Stimulated activated CD4-positive, alpha-beta T cell treated with anti-CD3 and anti-CD28 coated beads, Interleukin-15, amount 100 ng/mL, for 1 hour (primary cell): ENCODE data around the gene TMCC1.
"Not testable (repeated sequence)": the region's sequence is repeated elsewhere in the genome, so short reads cannot be mapped to it uniquely, and the experiment has no call there.

Experiments
- DNase-seq, 2 donors: peaks; one replicate each; pipeline ENCODE4 v3.0.0-alpha.2; 2020; ENCODE audit warnings: low read depth in 1 of 2, low spot score in 1 of 2

The TMCC1 gene

DNA sequence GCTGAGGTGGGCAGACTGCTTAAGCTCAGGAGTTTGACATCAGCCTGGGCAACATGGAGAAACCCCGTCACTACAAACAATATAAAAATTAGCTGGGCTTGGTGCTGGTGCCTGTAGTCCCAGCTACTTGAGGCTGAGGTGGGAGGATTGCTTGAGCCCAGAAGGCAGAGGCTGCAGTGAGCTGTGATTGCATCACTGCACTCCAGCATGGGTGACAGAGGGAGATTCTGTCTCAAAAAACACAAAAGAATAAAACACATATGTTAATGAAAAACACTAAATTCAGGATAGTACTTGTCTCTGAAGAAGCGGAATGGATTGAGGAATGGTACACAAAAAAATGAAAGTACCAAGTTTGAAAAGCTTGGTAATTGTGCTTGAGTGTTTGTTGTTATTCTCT, 159.1 kb downstream of the TMCC1 start:
- DNase-seq: no peak

- DNase-seq: no peak
Measured at GRCh38 chr3:129732200-129732876, 161.2 kb downstream of the TMCC1 start.

DNA sequence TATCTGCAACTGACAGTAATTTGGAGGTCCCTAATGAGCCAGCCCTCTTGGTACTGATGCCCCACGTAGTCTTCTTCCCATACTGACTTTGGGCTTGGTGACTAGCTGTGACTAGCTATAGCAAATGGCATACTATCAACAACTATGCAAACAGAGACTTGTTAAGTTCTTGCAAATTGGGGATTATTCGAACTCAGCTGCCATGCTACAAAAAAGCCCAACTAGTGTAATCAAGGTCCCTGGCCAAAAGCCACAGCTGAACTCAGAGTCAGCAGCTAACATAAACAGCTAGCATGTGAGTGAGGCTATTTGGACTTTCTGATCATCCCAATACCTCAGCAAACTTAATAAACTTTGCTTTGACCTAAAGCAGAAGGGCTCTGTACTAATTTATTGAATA, 165.8 kb downstream of the TMCC1 start:
- no peak for DNase-seq

DNA sequence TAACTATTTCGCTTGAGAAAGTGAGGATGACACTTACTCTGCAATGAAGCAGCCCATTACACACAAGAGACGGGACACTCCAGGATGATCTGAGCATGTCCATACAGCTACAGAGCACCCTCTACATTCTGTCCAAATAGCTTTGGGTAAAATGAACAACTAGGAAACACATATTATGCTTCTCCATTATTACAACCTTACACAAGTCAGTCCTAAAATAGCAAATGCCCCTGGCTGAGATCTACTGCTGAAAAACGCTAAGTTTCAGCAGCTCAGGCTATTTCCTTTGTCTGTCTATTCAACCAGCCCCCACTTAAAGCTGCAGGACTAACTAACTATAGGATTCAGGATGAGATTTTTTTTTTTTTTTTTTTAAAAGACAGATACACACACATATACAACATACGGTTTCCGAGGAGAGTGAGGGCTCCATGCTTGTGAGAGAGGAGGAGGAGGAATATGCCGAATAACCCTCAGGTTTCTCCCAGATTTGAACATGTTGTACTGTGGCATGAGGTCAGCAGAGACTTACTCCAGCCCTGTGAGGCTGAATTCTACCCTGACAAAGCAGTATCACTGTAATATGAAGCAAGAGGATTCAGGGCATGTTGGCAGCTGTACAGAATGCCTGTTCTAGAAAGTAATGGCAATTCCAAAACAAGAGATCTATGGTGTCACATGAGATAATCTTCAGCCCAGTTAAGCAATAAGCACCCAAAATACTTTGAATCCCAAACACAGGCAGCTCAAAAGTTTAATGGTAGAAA, 169.8 kb downstream of the TMCC1 start:
- DNase-seq: no peak

DNA sequence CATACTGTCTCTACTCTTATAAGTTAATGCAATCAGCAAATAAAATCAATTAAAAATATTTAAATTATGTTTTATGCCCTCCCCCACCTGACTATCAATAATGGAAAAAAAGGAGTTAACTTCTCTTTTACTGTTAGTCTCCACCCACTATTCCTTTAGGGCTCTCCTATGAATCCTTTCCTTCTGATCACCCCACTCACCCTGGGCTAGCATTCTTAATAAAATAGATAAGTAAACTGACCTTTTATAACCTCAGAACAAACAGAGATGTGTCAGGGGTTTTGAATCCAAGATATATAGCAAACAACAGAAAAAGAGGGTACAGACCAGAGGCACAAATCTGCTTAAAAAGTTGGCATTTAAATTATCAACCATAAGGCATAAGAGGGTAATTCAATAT, 171.0 kb downstream of the TMCC1 start:
- DNase-seq: no peak

GRCh38 chr3:129718201-129718600, 175.3 kb downstream of the TMCC1 start:
- no peak for DNase-seq

DNA sequence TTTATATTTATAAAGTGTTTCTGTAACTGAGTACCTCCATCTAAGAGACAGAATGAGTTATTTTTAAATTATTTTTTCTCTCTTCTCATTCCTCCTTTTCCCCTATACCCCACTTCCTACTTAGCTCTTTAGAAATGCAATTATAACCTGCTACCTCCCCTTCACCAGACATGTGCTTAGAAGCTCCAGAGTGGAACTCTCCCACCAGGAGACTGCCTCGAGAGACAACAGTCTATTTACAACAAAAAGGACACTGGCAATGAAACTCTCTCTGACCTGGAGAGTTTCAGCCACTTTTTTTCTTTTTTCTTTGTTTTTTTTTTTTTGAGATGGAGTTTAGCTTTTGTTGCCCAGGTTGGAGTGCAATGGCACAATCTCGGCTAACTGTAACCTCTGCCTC, 177.7 kb downstream of the TMCC1 start:
- no peak for DNase-seq

DNA sequence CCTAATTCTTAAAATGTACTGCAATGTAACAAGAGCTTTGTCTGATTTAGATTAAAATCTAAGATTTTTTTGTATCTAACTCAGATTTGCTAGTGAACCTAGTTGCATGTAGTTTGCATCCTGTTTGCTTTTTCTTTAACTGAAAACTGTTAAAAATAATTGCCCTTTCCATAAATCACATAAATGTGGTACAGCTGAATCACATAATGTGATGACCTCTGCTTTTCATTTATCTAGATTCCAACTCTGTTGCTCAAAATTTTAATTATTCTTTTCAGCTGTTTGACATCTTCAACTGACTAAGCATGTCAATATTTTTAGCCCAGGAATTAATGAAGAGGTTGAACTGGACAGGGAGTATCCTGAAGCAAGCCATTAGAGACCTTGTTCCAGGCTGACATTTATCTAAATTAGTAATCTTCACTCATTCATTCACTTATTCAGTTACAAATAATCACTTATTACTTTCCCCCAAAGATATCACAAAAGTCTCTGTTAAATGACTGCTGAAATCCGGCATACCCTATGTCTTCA, 185.1 kb downstream of the TMCC1 start:
- no peak for DNase-seq

DNA sequence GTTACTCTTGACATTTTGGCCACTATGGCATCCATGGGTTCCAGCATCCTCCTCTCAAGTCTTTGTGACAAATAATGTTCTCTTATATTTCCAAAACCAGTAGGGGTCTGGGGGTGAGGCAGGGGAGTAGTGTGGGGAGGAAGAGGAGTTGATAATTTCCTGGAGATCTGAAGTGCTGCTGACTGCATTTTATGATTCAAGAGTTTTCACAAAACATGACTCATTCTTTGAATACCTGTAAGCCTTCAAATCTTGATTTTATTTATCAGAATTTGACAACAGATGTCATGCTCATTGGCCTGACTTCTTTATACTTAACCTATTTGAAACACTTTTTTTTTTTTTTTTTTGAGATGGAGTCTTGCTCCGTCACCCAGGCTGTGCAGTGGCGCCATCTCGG, 188.2 kb downstream of the TMCC1 start:
- DNase-seq: no peak

GRCh38 chr3:129703913-129704312, 189.6 kb downstream of the TMCC1 start:
- no peak for DNase-seq

- DNase-seq: no peak
Measured at GRCh38 chr3:129702934-129703712, 190.4 kb downstream of the TMCC1 start.

DNA sequence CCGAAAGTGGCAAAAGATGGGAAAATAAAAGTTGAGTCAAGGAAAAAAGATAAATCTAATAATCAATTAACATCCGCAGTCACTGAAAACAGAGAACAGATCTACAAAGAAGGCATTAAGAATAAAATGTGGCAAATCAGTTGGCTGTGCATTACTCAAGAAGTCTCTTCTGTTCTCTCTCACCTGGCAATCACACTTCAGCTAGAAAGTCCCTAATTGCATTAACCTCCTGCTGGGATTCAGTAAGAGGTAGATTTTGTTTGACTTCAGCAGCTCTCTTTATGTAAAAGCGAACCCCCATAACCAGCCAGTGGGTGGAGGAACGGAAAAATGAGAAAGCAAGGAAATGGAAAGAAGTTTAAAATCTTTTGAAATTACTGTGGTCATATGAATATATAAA, 192.3 kb downstream of the TMCC1 start:
- no peak for DNase-seq

DNA sequence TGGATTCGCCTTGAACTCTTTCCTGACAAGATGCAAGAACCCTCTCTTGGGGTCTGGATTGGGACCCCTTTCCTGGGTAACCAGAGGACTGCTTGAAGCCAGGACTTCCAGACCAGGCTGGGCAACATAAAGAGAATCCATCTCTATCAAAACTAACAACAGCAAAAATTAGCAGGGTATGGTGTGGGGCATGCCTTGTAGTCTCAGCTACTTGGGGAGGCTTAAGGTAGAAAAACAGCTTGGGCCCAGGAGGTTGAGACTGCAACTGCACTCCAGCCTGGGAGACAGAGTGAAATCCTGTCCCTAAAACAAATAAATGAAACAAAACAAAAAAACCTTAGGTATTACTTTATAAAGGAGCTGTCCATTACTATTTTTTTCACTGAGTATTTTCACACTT, 193.9 kb downstream of the TMCC1 start:
- DNase-seq: no peak

DNA sequence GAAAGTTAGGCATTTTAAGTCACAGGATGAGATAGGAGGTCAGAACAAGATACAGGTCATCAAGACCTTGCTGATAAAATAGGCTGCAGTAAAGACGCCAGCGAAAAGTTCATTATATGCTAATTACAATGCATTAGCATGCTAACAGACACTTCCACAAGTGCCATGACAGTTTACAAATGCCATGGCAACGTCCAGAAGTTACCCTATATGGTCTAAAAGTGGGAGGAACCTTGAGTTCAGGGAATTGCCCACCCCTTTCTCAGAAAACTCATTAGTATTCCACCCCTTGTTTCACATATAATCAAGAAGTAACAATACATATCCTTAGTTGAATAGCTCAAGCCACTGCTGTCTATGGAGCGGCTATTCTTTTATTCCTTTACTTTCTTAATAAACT, 194.3 kb downstream of the TMCC1 start:
- no peak for DNase-seq

GRCh38 chr3:129697229-129697969, 196.1 kb downstream of the TMCC1 start:
- DNase-seq: no peak

- not testable (repeated sequence) for DNase-seq
Measured at GRCh38 chr3:129696430-129696829, 197.1 kb downstream of the TMCC1 start.

GRCh38 chr3:129695230-129695629, 198.3 kb downstream of the TMCC1 start:
- no peak for DNase-seq

DNA sequence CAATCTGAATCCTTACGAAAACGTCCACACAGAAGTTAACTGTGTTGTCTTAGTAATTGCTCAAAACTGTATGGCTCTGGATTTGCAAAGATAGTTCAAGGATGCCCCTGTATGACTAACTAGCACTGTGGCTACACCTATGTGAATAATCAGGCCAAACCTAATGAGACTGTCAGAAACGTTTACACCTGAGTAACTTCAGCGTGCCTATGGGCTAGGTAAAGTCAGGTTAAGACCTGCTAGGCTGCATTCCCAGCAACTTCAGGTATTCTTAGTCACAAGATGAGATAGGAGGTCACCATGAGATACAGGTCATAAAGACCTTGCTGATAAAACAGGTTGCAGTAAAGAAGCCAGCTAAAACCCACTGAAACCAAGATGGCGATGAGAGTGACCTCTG, 199.3 kb downstream of the TMCC1 start:
- DNase-seq: no peak

DNA sequence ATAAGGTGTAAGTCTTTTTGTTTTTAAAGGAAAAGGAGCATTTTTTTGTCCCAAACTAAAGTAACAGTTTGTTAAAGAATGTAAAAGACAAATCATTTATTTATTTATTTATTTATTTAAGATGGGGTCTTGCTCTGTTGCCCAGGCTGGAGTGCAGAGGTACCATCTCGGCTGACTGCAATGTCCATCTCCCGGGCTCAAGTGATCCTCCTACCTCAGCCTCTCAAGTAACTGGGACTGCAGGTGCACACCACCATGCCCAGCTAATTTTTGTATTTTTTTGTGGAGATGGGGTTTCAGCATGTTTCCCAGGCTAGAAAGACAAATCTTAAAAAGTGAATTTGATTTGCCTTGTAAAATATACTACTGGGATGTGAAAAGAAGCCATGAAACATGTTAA, 200.8 kb downstream of the TMCC1 start:
- no peak for DNase-seq

DNA sequence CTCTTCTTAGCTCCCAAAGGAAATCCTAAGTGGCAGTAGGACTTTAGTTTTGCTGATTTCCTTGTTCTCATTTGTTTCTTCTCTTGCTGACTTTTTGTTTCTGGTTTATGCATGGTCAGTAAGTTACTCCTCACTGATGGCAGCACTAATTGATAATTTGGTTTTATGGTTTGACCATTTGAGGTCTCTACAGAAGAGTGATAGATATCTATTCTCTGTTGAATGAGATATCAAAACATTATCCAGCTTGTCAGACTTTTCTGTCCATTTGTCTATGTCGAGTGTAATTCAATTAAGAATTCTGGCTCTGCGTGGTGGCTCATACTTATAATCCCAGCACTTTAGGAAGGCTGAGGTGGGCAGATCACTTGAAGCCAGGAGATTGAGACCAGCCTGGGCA, 202.5 kb downstream of the TMCC1 start:
- no peak for DNase-seq

- DNase-seq: no peak
Measured at GRCh38 chr3:129690406-129690805, 203.1 kb downstream of the TMCC1 start.
